GM18870 (cell line): ENCODE measurements around the gene TDP2.
"Not testable (repeated sequence)": the region's sequence is repeated elsewhere in the genome, so short reads cannot be mapped to it uniquely, and the experiment has no call there.

Experiments
- ATAC-seq: cut with Tn5 transposase; IDR thresholded peaks from one replicate; pipeline ENCODE4 v1.9.1; 2021; ENCODE audit warnings: moderate library complexity; ENCODE audit not compliant: unreplicated experiment

Gene TDP2

GRCh38 chr6:24683297-24684296, 16.9 kb upstream of the TDP2 start:
- ATAC-seq, result no peak

- ATAC-seq, result no peak
These were observed 13.9 kb upstream of the TDP2 start for GRCh38 chr6:24680582-24680981.

- ATAC-seq, result not testable (repeated sequence)
These were observed 12.2 kb upstream of the TDP2 start for GRCh38 chr6:24678792-24679352.

GRCh38 chr6:24673625-24674024, 6.9 kb upstream of the TDP2 start:
- ATAC-seq, result no peak

- ATAC-seq, result no peak
These were observed 6.0 kb upstream of the TDP2 start for GRCh38 chr6:24672620-24673182.

GRCh38 chr6:24671077-24671476, 4.4 kb upstream of the TDP2 start:
- ATAC-seq, result not testable (repeated sequence)

- ATAC-seq, result not testable (repeated sequence)
These were observed 3.8 kb upstream of the TDP2 start for GRCh38 chr6:24670492-24670891.

GRCh38 chr6:24668997-24669361, 2.3 kb upstream of the TDP2 start:
- ATAC-seq, result no peak

GRCh38 chr6:24668066-24668996, 1.6 kb upstream of the TDP2 start:
- ATAC-seq, result not testable (repeated sequence)

GRCh38 chr6:24667378-24667803, 692 bp upstream of the TDP2 start:
- ATAC-seq, result no peak

- peak; percentile 30 for ATAC-seq
These were observed 530 bp downstream of the TDP2 start for GRCh38 chr6:24666097-24666640.

GRCh38 chr6:24664046-24664987, 2.4 kb downstream of the TDP2 start:
- no peak for ATAC-seq

GRCh38 chr6:24663189-24663588, 3.5 kb downstream of the TDP2 start:
- ATAC-seq, result no peak

GRCh38 chr6:24662236-24662635, 4.5 kb downstream of the TDP2 start:
- ATAC-seq, result no peak

GRCh38 chr6:24661759-24662158, 4.9 kb downstream of the TDP2 start:
- not testable (repeated sequence) for ATAC-seq

- no peak for ATAC-seq
These were observed 6.6 kb downstream of the TDP2 start for GRCh38 chr6:24660105-24660504.

GRCh38 chr6:24659561-24659960, 7.1 kb downstream of the TDP2 start:
- ATAC-seq, result no peak

GRCh38 chr6:24658573-24659560, 7.8 kb downstream of the TDP2 start:
- ATAC-seq, result no peak
